Transverse colon (tissue), 4 donors: ENCODE measurements around the gene PTPA. TPM values are rescaled to one million over a fixed set of nuclear protein-coding genes. Genes with fewer than 3 reads are reported as not detected.

Experiments used
- DNase-seq: peaks from one replicate; pipeline ENCODE4 v3.0.0-alpha.2; 2019
- H3K27ac ChIP-seq, 4 donors: fragments of 200-600 bp; sonication (generic); 2 replicates each; pipeline ENCODE4 v1.5.1; 2016 to 2018; ENCODE audit warnings: inconsistent platforms in 4 of 4
- H3K27me3 ChIP-seq: fragments of 200-600 bp; sonication (generic); 2 replicates; pipeline ENCODE4 v1.5.1; 2017; ENCODE audit warnings: inconsistent platforms
- H3K36me3 ChIP-seq, 4 donors: fragments of 200-600 bp; sonication (generic); 2 replicates each; pipeline ENCODE4 v1.5.1; 2017 to 2019; ENCODE audit warnings: inconsistent platforms in 4 of 4
- H3K4me1 ChIP-seq, 4 donors: fragments of 200-600 bp; sonication (generic); 2 replicates each; pipeline ENCODE4 v1.5.1; 2017 to 2020; ENCODE audit warnings: inconsistent platforms in 4 of 4
- H3K4me3 ChIP-seq, 4 donors: fragments of 200-600 bp; sonication (generic); 1 replicate in 1 of 4; 2 replicates in 3 of 4; pipeline versions ENCODE4 v1.5.1 to v1.6.1; 2017 to 2019; ENCODE audit warnings: inconsistent platforms in 4 of 4
- H3K9me3 ChIP-seq, 2 donors: fragments of 200-600 bp; sonication (generic); 2 replicates each; pipeline ENCODE4 v1.5.1; 2017 to 2019; ENCODE audit warnings: inconsistent platforms in 2 of 2
- EP300 ChIP-seq: sonication (generic); formaldehyde crosslinking; IDR thresholded peaks from one replicate; pipeline ENCODE4 v1.6.1; 2017; ENCODE audit warnings: antibody characterized with exemption, low read depth
- POLR2A ChIP-seq: fragments of 450-650 bp; IDR thresholded peaks from one replicate; pipeline ENCODE4 v1.6.1; 2016; ENCODE audit warnings: antibody characterized with exemption, mild to moderate bottlenecking, moderate library complexity
- POLR2AphosphoS5 ChIP-seq, 3 donors: sonication (generic); formaldehyde crosslinking; IDR thresholded peaks; one replicate each; pipeline ENCODE4 v1.6.1; 2016; ENCODE audit warnings: antibody characterized with exemption in 3 of 3
- WGBS, 2 donors: methylation state at CpG; one replicate each; pipeline ENCODE4 v1.1.5; 2018; ENCODE audit warnings: low coverage in 1 of 2; 5-methylcytosine and 5-hydroxymethylcytosine counted together
- in situ Hi-C, 4 donors: fragments of 200-750 bp; cut with MboI; loops; one replicate each; pipeline versions ENCODE4 v1.15.0 to v1.15.1; 2017; ENCODE audit warnings: low sequenced_read_pairs in 3 of 4, low pct_ligation_motif_present in 1 of 4, low pct_unique_long_range_greater_than_20kb in 1 of 4
- intact Hi-C: fragments of 100-400 bp; cut with DNase I; formaldehyde crosslinking; loops from one replicate; pipeline ENCODE4 v1.15.1; 2023; ENCODE audit warnings: low total_unique reads
- total RNA-seq, 4 donors: library from RNA; depleted of rRNA; stranded (reverse); fragments of >200 nt; gene quantifications; one replicate each; pipeline ENCODE4 v1.1.0, GENCODE V29; 2016
- TF ChIP-seq, protein P1 (sequence below), 5 experiments: fragments of 200-600 bp in 3 of 5; fragments of 450-650 bp in 2 of 5; sonication (generic) in 3 of 5; IDR thresholded peaks; 1 replicate in 2 of 5; 2 replicates in 3 of 5; pipeline ENCODE4 v1.5.1; 2016 to 2017; ENCODE audit warnings: antibody characterized with exemption in 5 of 5, inconsistent platforms in 3 of 5, mild to moderate bottlenecking in 2 of 5, moderate library complexity in 1 of 5

PTPA gene
- total RNA-seq, 4 donors from 2014 or later, result 37.4 to 241 (median 66.5) TPM

DNA sequence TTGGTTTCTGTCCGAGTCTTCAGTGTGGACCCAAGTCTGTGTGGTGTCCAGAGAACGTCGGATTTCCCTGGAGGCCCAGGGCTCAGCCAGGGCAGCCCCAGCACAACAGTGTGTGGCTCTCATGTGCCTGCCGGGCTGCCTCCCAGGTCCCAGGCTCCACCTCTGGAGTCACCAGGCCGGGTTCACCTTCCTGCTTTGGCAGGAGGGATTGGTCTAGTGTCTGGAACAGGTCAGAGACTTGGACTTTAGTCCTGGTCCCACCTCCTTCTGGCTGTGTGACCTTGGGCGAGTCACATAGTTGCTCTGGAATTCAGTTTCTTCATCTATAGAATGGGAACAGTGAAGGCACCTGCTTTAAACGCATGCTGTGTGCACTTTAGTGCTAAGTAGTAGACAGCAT, 27.1 kb upstream of the PTPA start:
- intact Hi-C loops (no loop called here), in situ Hi-C loops (no loop called here)
- DNase-seq, result peak; percentile 56
- Histone ChIP-seq H3K27ac (peak overlapping the region in 1 of 4 donors; percentile 30), H3K27me3 (no peaks in the 10 kb centered on the region), H3K36me3 (peaks cover 0 to 25% (median 9%) of the 10 kb centered on the region in 4 donors), H3K4me1 (peaks cover 7 to 40% (median 29%) of the 10 kb centered on the region in 4 donors), H3K4me3 (no peak overlapping the region), H3K9me3 (no peaks in the 10 kb centered on the region)
- WGBS, 2 donors, result 79% methylated on average over 7 of the region's 7 CpGs; no CpG with 5 or more reads in 1 of the 2 donors
- no peak for TF ChIP-seq POLR2A
- no peak for TF ChIP-seq EP300
- TF ChIP-seq, protein P1, sequence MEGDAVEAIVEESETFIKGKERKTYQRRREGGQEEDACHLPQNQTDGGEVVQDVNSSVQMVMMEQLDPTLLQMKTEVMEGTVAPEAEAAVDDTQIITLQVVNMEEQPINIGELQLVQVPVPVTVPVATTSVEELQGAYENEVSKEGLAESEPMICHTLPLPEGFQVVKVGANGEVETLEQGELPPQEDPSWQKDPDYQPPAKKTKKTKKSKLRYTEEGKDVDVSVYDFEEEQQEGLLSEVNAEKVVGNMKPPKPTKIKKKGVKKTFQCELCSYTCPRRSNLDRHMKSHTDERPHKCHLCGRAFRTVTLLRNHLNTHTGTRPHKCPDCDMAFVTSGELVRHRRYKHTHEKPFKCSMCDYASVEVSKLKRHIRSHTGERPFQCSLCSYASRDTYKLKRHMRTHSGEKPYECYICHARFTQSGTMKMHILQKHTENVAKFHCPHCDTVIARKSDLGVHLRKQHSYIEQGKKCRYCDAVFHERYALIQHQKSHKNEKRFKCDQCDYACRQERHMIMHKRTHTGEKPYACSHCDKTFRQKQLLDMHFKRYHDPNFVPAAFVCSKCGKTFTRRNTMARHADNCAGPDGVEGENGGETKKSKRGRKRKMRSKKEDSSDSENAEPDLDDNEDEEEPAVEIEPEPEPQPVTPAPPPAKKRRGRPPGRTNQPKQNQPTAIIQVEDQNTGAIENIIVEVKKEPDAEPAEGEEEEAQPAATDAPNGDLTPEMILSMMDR (IDR thresholded peaks at IDR 0.05), result no peak
- peak in 2 of 3 donors; percentile 26 to 52 for TF ChIP-seq POLR2AphosphoS5 (IDR thresholded peaks at IDR 0.05)

GRCh38 chr9:129089246-129089645, 22.0 kb upstream of the PTPA start:
- WGBS, 2 donors, result 93% methylated on average over 14 of the region's 15 CpGs; no CpG with 5 or more reads in 1 of the 2 donors
- no peak for DNase-seq

GRCh38 chr9:129093602-129094386, 17.4 kb upstream of the PTPA start:
- WGBS, 2 donors, result 82 to 93% methylated on average over 3 to 20 of the region's 20 CpGs
- intact Hi-C loops (no loop called here), in situ Hi-C loops (no loop called here)
- no peak overlapping the region for H3K4me3 ChIP-seq
- H3K9me3 ChIP-seq, result no peaks in the 10 kb centered on the region
- no peak overlapping the region for H3K27ac ChIP-seq
- H3K4me1 ChIP-seq, result no peaks in the 10 kb centered on the region
- TF ChIP-seq, protein P1 (IDR thresholded peaks at IDR 0.05), result no peak
- TF ChIP-seq POLR2AphosphoS5 (IDR thresholded peaks at IDR 0.05) (no peak), POLR2A (no peak), EP300 (no peak)
- no peaks in the 10 kb centered on the region for H3K27me3 ChIP-seq
- peaks cover 0 to 32% (median 12%) of the 10 kb centered on the region in 4 donors for H3K36me3 ChIP-seq
- no peak for DNase-seq

More at GRCh38 chr9:129089246-129089645, 22.0 kb upstream of the PTPA start:
- intact Hi-C loops, result no loop called here
- H3K27me3 ChIP-seq, result no peaks in the 10 kb centered on the region
- no peak overlapping the region for H3K27ac ChIP-seq
- no peaks in the 10 kb centered on the region for H3K9me3 ChIP-seq
- peaks cover 0 to 2% (median 0%) of the 10 kb centered on the region in 4 donors for H3K4me1 ChIP-seq
- in situ Hi-C loops, result no loop called here
- peaks cover 0 to 37% (median 11%) of the 10 kb centered on the region in 4 donors for H3K36me3 ChIP-seq
- TF ChIP-seq POLR2A, result no peak
- no peak for TF ChIP-seq POLR2AphosphoS5 (IDR thresholded peaks at IDR 0.05)
- no peak for TF ChIP-seq EP300
- TF ChIP-seq, protein P1 (IDR thresholded peaks at IDR 0.05), result no peak
- H3K4me3 ChIP-seq, result no peak overlapping the region

DNA sequence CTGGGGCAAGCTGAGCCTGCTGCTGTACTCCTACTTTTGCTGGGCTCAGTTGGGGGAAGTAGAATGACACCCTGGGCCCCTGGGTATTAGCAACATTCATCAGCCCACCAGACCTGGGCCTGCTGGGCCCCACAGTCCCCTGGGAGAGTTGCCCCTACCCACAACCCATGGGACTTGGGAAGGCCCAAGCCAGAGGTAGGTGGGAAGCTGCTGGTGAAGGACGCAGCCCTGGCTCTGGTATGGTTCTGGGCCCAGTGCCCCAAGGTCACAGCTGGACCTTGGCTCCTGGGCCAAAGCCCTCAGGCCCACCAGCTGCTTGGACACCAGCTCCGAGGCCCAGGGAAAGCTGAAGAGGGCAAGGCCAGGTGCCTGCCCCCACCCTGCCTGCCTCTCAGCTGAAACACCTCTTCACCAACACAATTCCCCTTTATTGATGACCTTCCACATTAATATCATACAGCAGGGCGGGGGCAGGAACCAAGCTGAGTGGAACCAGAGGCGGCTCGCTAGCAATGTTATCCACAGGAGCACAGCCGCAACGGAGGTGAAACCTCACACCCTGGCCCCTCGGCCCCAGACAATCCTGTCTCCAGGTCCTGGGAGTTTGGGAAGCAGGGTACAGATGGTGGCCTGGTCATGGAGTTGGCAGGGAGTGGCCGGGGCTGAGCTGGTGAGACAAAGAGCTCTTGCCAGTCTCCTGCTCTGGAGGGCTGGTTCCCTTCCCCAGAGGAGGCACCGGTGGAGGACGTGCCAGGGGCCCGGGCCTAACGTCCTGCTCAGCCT, 16.6 kb upstream of the PTPA start:
- Histone ChIP-seq H3K27ac (no peak overlapping the region), H3K4me1 (no peaks in the 10 kb centered on the region), H3K36me3 (peaks cover 0 to 25% (median 10%) of the 10 kb centered on the region in 4 donors), H3K27me3 (no peaks in the 10 kb centered on the region), H3K4me3 (no peak overlapping the region), H3K9me3 (no peaks in the 10 kb centered on the region)
- no peak for DNase-seq
- in situ Hi-C loops (no loop called here), intact Hi-C loops (no loop called here)
- WGBS, 2 donors, result 88% methylated on average over 13 of the region's 13 CpGs; no CpG with 5 or more reads in 1 of the 2 donors
- TF ChIP-seq POLR2AphosphoS5 (IDR thresholded peaks at IDR 0.05) (no peak), POLR2A (no peak), EP300 (no peak)
- TF ChIP-seq, protein P1 (IDR thresholded peaks at IDR 0.05), result no peak
